LNCaP clone FGC (cell line): ENCODE data around the gene TMED7.
"Not testable (repeated sequence)": the region's sequence is repeated elsewhere in the genome, so short reads cannot be mapped to it uniquely, and the experiment has no call there.

Experiments used
- DNase-seq: peaks from one replicate; pipeline ENCODE4 v3.0.0-alpha.2; 2011; ENCODE audit warnings: low read depth
- H3K4me3 ChIP-seq: 2 replicates; pipeline ENCODE4 v1.5.1; 2011; ENCODE audit warnings: mild to moderate bottlenecking, low read depth, low read length, control low read depth
- CTCF ChIP-seq: IDR thresholded peaks from 2 replicates; pipeline ENCODE4 v1.5.1; 2012; ENCODE audit warnings: mild to moderate bottlenecking; ENCODE audit not compliant: control insufficient read depth, insufficient read depth; ENCODE audit errors: extremely low read depth

Gene TMED7

GRCh38 chr5:115657881-115658233 lies 32.0 kb upstream of the TMED7 start:
- no peak for DNase-seq
- no peak for TF ChIP-seq CTCF
- no peak overlapping the region for H3K4me3 ChIP-seq

GRCh38 chr5:115657125-115657880 lies 31.5 kb upstream of the TMED7 start:
- DNase-seq: no peak
- no peak for TF ChIP-seq CTCF
- H3K4me3 ChIP-seq: no peak overlapping the region

GRCh38 chr5:115656404-115656803 lies 30.6 kb upstream of the TMED7 start:
- no peak for DNase-seq
- TF ChIP-seq CTCF: no peak
- H3K4me3 ChIP-seq: no peak overlapping the region

- TF ChIP-seq CTCF: no peak
- DNase-seq: no peak
- H3K4me3 ChIP-seq: no peak overlapping the region
Observed at GRCh38 chr5:115655994-115656393, 30.2 kb upstream of the TMED7 start.

- TF ChIP-seq CTCF: no peak
- DNase-seq: no peak
- H3K4me3 ChIP-seq: no peak overlapping the region
Observed at GRCh38 chr5:115649541-115649940, 23.7 kb upstream of the TMED7 start.

GRCh38 chr5:115648056-115648455 lies 22.2 kb upstream of the TMED7 start:
- no peak overlapping the region for H3K4me3 ChIP-seq
- no peak for TF ChIP-seq CTCF
- DNase-seq: no peak

- not testable (repeated sequence) for H3K4me3 ChIP-seq, DNase-seq
Observed at GRCh38 chr5:115645386-115645785, 19.6 kb upstream of the TMED7 start.
